H9 (cell line): ENCODE data around the gene KRT81. TPM values are rescaled to one million over a fixed set of nuclear protein-coding genes. Genes with fewer than 3 reads are reported as not detected.
A peak's percentile ranks its signal among the peaks of the same experiment; 100 is the strongest.

Experiments used
- DNase-seq: peaks from one replicate; pipeline ENCODE4 v3.0.0-alpha.2; 2017
- H2AFZ ChIP-seq: one replicate; pipeline ENCODE4 v1.6.1; 2013; ENCODE audit warnings: mild to moderate bottlenecking, low read length, control low read depth, moderate library complexity
- H2AK5ac ChIP-seq: 2 replicates; pipeline ENCODE4 v1.6.1; 2013; ENCODE audit warnings: low read length, control low read depth, mixed read lengths; ENCODE audit not compliant: insufficient read length
- H2BK120ac ChIP-seq: one replicate; pipeline ENCODE4 v1.6.1; 2013; ENCODE audit warnings: low read depth, mild to moderate bottlenecking, low read length, control low read depth, inconsistent platforms; ENCODE audit not compliant: poor library complexity, severe bottlenecking
- H2BK12ac ChIP-seq: 2 replicates; pipeline ENCODE4 v1.6.1; 2013; ENCODE audit warnings: low read length, control low read depth, mixed read lengths, low read depth; ENCODE audit not compliant: insufficient read length
- H2BK15ac ChIP-seq: 2 replicates; pipeline ENCODE4 v1.6.1; 2013; ENCODE audit warnings: low read depth, low read length, control low read depth
- H2BK20ac ChIP-seq: one replicate; pipeline ENCODE4 v1.6.1; 2013; ENCODE audit warnings: low read depth, mild to moderate bottlenecking, low read length, control low read depth, inconsistent platforms; ENCODE audit not compliant: poor library complexity, severe bottlenecking
- H2BK5ac ChIP-seq: 2 replicates; pipeline ENCODE4 v1.6.1; 2013; ENCODE audit warnings: low read length, control low read depth, mixed read lengths; ENCODE audit not compliant: insufficient read length
- H3K14ac ChIP-seq: 2 replicates; pipeline ENCODE4 v1.6.1; 2013; ENCODE audit warnings: low read length, control low read depth; ENCODE audit not compliant: insufficient read depth
- H3K18ac ChIP-seq: 2 replicates; pipeline ENCODE4 v1.6.1; 2013; ENCODE audit warnings: low read depth, mild to moderate bottlenecking, mixed read lengths, low read length, control low read depth; ENCODE audit not compliant: insufficient read length
- H3K23ac ChIP-seq: 2 replicates; pipeline ENCODE4 v1.6.1; 2013; ENCODE audit warnings: low read length, control low read depth, mixed read lengths, low read depth; ENCODE audit not compliant: insufficient read length
- H3K23me2 ChIP-seq: 2 replicates; pipeline ENCODE4 v1.6.1; 2013; ENCODE audit warnings: low read depth, mild to moderate bottlenecking, mixed read lengths, low read length, control low read depth; ENCODE audit not compliant: insufficient read length, poor library complexity, severe bottlenecking
- H3K27ac ChIP-seq: 2 replicates; pipeline ENCODE4 v1.5.1; 2013; ENCODE audit warnings: low read length, control low read depth, mixed read lengths, low read depth; ENCODE audit not compliant: insufficient read length
- H3K27me3 ChIP-seq: 2 replicates; pipeline ENCODE4 v1.6.1; 2013; ENCODE audit warnings: low read length, control low read depth, inconsistent platforms; ENCODE audit not compliant: insufficient read depth
- H3K4ac ChIP-seq: 2 replicates; pipeline ENCODE4 v1.6.1; 2013; ENCODE audit warnings: low read depth, mild to moderate bottlenecking, control low read depth, inconsistent platforms, low read length, moderate library complexity
- H3K4me1 ChIP-seq: 2 replicates; pipeline ENCODE4 v1.6.1; 2013; ENCODE audit warnings: low read length, control low read depth, inconsistent platforms; ENCODE audit not compliant: insufficient read depth
- H3K4me2 ChIP-seq: 2 replicates; pipeline ENCODE4 v1.6.1; 2013; ENCODE audit warnings: low read length, control low read depth, mixed read lengths; ENCODE audit not compliant: insufficient read length, insufficient read depth
- H3K56ac ChIP-seq: 2 replicates; pipeline ENCODE4 v1.6.1; 2013; ENCODE audit warnings: low read depth, mild to moderate bottlenecking, mixed read lengths, low read length, control low read depth; ENCODE audit not compliant: insufficient read length
- H3K79me1 ChIP-seq: 2 replicates; pipeline ENCODE4 v1.6.1; 2013; ENCODE audit warnings: low read depth, mild to moderate bottlenecking, moderate library complexity, low read length, control low read depth, inconsistent platforms; ENCODE audit not compliant: insufficient read depth, poor library complexity, severe bottlenecking
- H3K79me2 ChIP-seq: 2 replicates; pipeline ENCODE4 v1.6.1; 2013; ENCODE audit warnings: low read length, control low read depth, inconsistent platforms; ENCODE audit not compliant: insufficient read depth
- H3K9ac ChIP-seq: 2 replicates; pipeline ENCODE4 v1.6.1; 2013; ENCODE audit warnings: low read length, control low read depth, mixed read lengths; ENCODE audit not compliant: insufficient read length; ENCODE audit errors: extremely low read depth
- H3K9me3 ChIP-seq: one replicate; pipeline ENCODE4 v1.6.1; 2013; ENCODE audit warnings: low read depth, low read length, inconsistent platforms; ENCODE audit not compliant: control insufficient read depth
- H3T11ph ChIP-seq: one replicate; pipeline ENCODE4 v1.6.1; 2013; ENCODE audit warnings: mild to moderate bottlenecking, low read length, control low read depth, inconsistent platforms
- H4K20me1 ChIP-seq: one replicate; pipeline ENCODE4 v1.6.1; 2013; ENCODE audit not compliant: control insufficient read depth, insufficient read length, insufficient read depth
- H4K5ac ChIP-seq: 2 replicates; pipeline ENCODE4 v1.6.1; 2013; ENCODE audit warnings: low read depth, mild to moderate bottlenecking, mixed read lengths, low read length, control low read depth; ENCODE audit not compliant: insufficient read length
- H4K8ac ChIP-seq: replicated peaks from 2 replicates; pipeline ENCODE4 v1.6.1; 2013; ENCODE audit warnings: low read length, control low read depth, mixed read lengths, low read depth; ENCODE audit not compliant: insufficient read length
- H4K91ac ChIP-seq: 2 replicates; pipeline ENCODE4 v1.6.1; 2013; ENCODE audit warnings: low read depth, mild to moderate bottlenecking, moderate library complexity, mixed read lengths, low read length, control low read depth; ENCODE audit not compliant: insufficient read length
- H3K27ac Mint-ChIP-seq, 3 experiments: 2 replicates in 2 of 3; 3 replicates in 1 of 3; pipeline ENCODE4 v1.8.0; 2020 to 2021; ENCODE audit warnings: mixed read lengths in 3 of 3, mild to moderate bottlenecking in 1 of 3, moderate library complexity in 1 of 3
- H3K27me3 Mint-ChIP-seq: 2 replicates; pipeline ENCODE4 v1.8.0; 2021; ENCODE audit warnings: low read depth, mild to moderate bottlenecking, moderate library complexity, mixed read lengths
- H3K36me3 Mint-ChIP-seq, 3 experiments: 2 replicates in 2 of 3; 3 replicates in 1 of 3; pipeline ENCODE4 v1.8.0; 2020 to 2021; ENCODE audit warnings: low read depth in 3 of 3, mixed read lengths in 3 of 3; ENCODE audit not compliant: insufficient read depth in 1 of 3
- H3K4me1 Mint-ChIP-seq, 2 experiments: 2 replicates each; pipeline ENCODE4 v1.8.0; 2020; ENCODE audit warnings: mixed read lengths in 2 of 2
- H3K4me3 Mint-ChIP-seq, 2 experiments: 2 replicates in 1 of 2; 3 replicates in 1 of 2; pipeline ENCODE4 v1.8.0; 2020 to 2021; ENCODE audit warnings: mild to moderate bottlenecking in 2 of 2, mixed read lengths in 2 of 2, moderate library complexity in 1 of 2
- H3K9me3 Mint-ChIP-seq, 2 experiments: 2 replicates in 1 of 2; 3 replicates in 1 of 2; pipeline ENCODE4 v1.8.0; 2020; ENCODE audit warnings: mild to moderate bottlenecking in 2 of 2, mixed read lengths in 2 of 2, moderate library complexity in 1 of 2
- CTCF ChIP-seq: fragments of 200-600 bp; sonication (generic); conservative IDR thresholded peaks from 3 replicates; pipeline ENCODE4 v1.8.0; 2021; ENCODE audit warnings: antibody characterized with exemption, mild to moderate bottlenecking
- WGBS: extraction: QIAGEN DNeasy Blood & Tissue Kit; methylation state at CpG from one replicate; pipeline ENCODE4 v1.1.7; 2013; ENCODE audit warnings: missing lambda C conversion rate, low lambda C conversion rate, mixed read lengths; ENCODE audit not compliant: insufficient read length; ENCODE audit errors: extremely low coverage; 5-methylcytosine and 5-hydroxymethylcytosine counted together
- total RNA-seq: library from RNA; stranded (reverse); gene quantifications from 2 replicates; pipeline ENCODE4 v1.2.1, GENCODE V29; 2021

The KRT81 gene
- total RNA-seq, 1 experiment from 2014 or later: not detected

- H3K23me2 ChIP-seq: no peaks in the 10 kb centered on the region
- Mint-ChIP-seq H3K4me1 (peaks cover 8 to 12% of the 10 kb centered on the region in 2 experiments; a peak in 3 of 4 replicates), H3K27ac (peak overlapping the region in 1 of 3 experiments; percentile 2; a peak in 1 of 7 replicates)
These were observed 9.7 kb upstream of the KRT81 start for GRCh38 chr12:52300796-52301691.

More at GRCh38 chr12:52300796-52301691, 9.7 kb upstream of the KRT81 start:
- H2BK12ac ChIP-seq: no peak overlapping the region
- no peak overlapping the region for H2BK120ac ChIP-seq
- H3K27ac ChIP-seq: no peak overlapping the region
- no peak overlapping the region for H3K23ac ChIP-seq
- no peak overlapping the region for H4K8ac ChIP-seq
- H3K4me2 ChIP-seq: no peak overlapping the region
- no peak overlapping the region for H2AK5ac ChIP-seq
- no peak overlapping the region for H3K14ac ChIP-seq
- no peak overlapping the region for H3K4ac ChIP-seq
- no peak overlapping the region for H3K9ac ChIP-seq
- Mint-ChIP-seq H3K9me3 (no peaks in the 10 kb centered on the region; a peak in 1 of 5 replicates), H3K36me3 (no peaks in the 10 kb centered on the region), H3K4me3 (no peak overlapping the region), H3K27me3 (peaks cover 36% of the 10 kb centered on the region)
- no peak overlapping the region for H2BK15ac ChIP-seq
- H4K20me1 ChIP-seq: peaks cover 4% of the 10 kb centered on the region
- no peak overlapping the region for H3T11ph ChIP-seq
- peak; percentile 64 for DNase-seq
- H2BK20ac ChIP-seq: no peak overlapping the region
- no peaks in the 10 kb centered on the region; the same call in 1 of the 2 replicates for H3K4me1 ChIP-seq
- no CpG with 5 or more reads among the region's 14 CpGs for WGBS
- no peak overlapping the region for H4K5ac ChIP-seq
- TF ChIP-seq CTCF: no peak
- H3K18ac ChIP-seq: no peak overlapping the region
- no peaks in the 10 kb centered on the region for H3K9me3 ChIP-seq
- no peaks in the 10 kb centered on the region; the same call in 1 of the 2 replicates for H3K27me3 ChIP-seq
- H2AFZ ChIP-seq: no peak overlapping the region
- no peak overlapping the region for H2BK5ac ChIP-seq
- no peak overlapping the region for H3K56ac ChIP-seq
- no peak overlapping the region for H4K91ac ChIP-seq
- no peaks in the 10 kb centered on the region for H3K79me1 ChIP-seq
- H3K79me2 ChIP-seq: no peaks in the 10 kb centered on the region
